ENCODE data around the gene MYL12A.

MYL12A gene

DNA sequence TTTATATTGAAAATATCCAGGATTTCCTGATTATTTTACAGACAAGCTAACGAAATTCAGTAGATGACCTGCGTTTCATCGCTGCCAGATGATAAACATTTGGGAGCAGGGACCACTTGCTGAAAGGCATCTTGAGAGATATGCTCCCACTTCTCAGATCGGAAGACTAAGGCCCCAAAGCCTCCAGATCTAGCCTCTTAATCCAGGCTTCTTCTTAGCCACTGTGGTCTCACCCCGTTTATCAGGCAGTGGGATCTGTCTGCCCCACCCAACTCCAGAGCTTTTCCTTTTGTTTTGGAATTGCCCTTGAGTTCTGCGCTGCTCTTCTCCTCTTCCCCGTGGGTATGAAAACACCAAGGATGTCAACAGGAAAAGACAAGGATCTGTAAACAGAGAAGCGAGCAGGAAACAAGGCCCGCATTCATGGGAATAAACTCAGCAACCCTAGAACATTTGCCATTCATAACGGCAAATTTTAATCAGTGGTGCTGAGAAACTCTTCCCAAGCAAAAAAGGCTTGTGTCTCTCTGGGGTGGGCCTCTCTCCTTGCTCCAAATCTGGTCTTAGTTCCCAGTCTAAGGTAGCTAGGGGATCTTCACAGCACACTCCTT is 35.8 kb downstream of the MYL12A start:
- no peak for DNase-seq (ENCODE audit: low read depth)

DNA sequence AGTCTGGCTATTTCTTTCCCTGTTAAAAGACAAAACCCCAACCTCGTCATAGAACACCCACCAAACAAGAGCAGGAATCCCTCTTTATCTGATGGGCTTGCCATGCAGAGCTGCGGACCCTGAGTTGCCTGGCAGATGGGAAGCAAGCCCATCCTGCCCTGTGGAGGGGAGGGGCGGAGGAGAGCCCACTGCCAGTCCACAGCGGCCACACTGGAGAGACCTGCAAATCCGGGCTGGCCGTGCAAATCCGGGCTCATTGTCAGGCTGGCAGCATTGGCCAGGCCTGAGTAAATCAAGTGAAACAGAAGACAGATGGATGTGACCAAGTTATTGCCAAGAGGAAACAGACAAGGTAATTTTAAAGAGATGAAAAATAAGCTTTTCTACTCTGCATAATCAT is 36.3 kb downstream of the MYL12A start:
- DNase-seq (ENCODE audit: low read depth): no peak

DNA sequence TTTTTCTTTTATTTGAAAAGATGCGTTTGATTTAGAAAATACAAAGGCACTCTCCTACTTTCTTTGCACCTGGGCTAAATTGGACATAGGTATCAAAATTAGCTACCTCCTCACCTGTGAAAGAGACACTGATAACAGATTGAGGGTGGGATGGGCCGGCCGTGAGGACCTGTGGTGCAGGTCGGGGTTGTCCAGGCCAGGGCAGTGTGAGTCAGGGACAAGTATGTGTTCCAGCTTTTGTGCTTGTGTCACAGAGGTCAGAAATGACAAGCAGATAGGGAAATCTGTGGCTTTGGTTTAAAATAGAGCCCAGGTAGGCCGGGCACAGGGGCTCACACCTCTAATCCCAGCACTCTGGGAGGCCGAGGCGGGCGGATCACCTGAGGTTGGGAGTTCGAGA is 36.9 kb downstream of the MYL12A start:
- DNase-seq (ENCODE audit: low read depth): no peak

- DNase-seq (ENCODE audit: low read depth): no peak
Measured at GRCh38 chr18:3286159-3286558, 38.6 kb downstream of the MYL12A start.

GRCh38 chr18:3293196-3293951 is 45.8 kb downstream of the MYL12A start:
- DNase-seq (ENCODE audit: low read depth): no peak

GRCh38 chr18:3294435-3295080 is 47.0 kb downstream of the MYL12A start:
- DNase-seq (ENCODE audit: low read depth): no peak

GRCh38 chr18:3297025-3297984 is 49.7 kb downstream of the MYL12A start:
- DNase-seq (ENCODE audit: low read depth): peak; percentile 93

DNA sequence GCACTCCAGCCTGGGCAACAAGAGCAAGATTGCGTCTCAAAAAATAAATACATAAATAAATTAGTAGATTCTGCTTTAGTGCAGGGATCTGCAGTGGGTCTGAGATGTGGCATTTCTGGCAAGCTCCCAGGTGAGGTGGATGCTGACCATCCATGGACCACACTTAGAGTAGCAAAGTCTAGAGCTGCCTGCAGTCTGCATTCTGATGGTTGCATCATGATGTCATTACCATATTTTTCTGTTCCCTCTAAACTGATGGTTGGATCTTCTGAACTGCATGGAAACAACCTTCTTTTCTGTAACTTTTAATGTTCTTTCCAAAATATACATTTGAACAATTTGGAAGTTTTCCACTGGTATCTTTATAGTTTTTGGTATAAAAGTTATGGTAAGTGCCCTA is 57.2 kb downstream of the MYL12A start:
- DNase-seq (ENCODE audit: low read depth): no peak

DNA sequence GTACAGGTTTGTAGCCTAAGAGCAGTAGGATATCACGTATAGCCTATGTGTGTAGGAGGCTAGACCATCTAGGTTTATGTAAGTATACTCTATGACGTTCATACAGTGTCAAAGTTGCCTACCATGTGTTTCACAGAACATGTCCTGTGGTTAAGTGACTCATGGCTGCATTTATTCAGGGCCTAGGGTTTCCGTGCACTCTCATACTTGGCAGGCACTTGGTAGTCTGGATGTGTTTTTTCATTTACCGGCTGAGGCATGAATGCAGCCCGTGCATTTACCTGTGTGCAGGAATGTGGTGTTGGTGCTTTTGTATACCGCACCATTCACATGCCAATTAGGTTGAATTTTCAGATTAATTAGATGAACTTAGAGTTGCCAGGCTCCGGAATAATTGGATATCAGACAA is 57.8 kb downstream of the MYL12A start:
- no peak for DNase-seq (ENCODE audit: low read depth)

Measured in stimulated activated CD8-positive, alpha-beta memory T cell treated with anti-CD3 and anti-CD28 coated beads, Interleukin-15, amount 100 ng/mL, for 1 hour (primary cell).